HEK293 (cell line): ENCODE results near the gene TTC9B.

ENCODE experiments used
- BCL11A ChIP-seq: fragments of 450-650 bp; formaldehyde crosslinking; IDR thresholded peaks from 2 replicates; pipeline ENCODE4 v1.5.1; 2016; ENCODE audit warnings: low read depth, missing biosample characterization, missing genetic modification characterization
- CTCF ChIP-seq: fragments of 450-650 bp; formaldehyde crosslinking; IDR thresholded peaks from 2 replicates; pipeline ENCODE4 v1.5.1; 2016; ENCODE audit warnings: missing biosample characterization, missing genetic modification characterization
- GLI2 ChIP-seq: fragments of 450-650 bp; formaldehyde crosslinking; IDR thresholded peaks from 2 replicates; pipeline ENCODE4; 2017; ENCODE audit warnings: missing biosample characterization, missing genetic modification characterization, low read depth, borderline replicate concordance
- HOXC10 ChIP-seq: sonication (generic); formaldehyde crosslinking; IDR thresholded peaks from 2 replicates; pipeline ENCODE4 v1.8.1; 2023; ENCODE audit warnings: mild to moderate bottlenecking, missing genetic modification reagents
- KLF1 ChIP-seq: fragments of 450-650 bp; formaldehyde crosslinking; IDR thresholded peaks from 2 replicates; pipeline ENCODE4 v1.5.1; 2016; ENCODE audit warnings: missing biosample characterization, missing genetic modification characterization
- SCRT1 ChIP-seq: fragments of 450-650 bp; formaldehyde crosslinking; IDR thresholded peaks from 2 replicates; pipeline ENCODE4 v1.5.1; 2016; ENCODE audit warnings: missing biosample characterization, missing genetic modification characterization, borderline replicate concordance
- TCF7L2 ChIP-seq: IDR thresholded peaks from 2 replicates; pipeline ENCODE4 v1.6.1; 2011; ENCODE audit warnings: low read depth, mild to moderate bottlenecking, inconsistent platforms, low read length, moderate library complexity, borderline replicate concordance
- WT1 ChIP-seq: fragments of 450-650 bp; formaldehyde crosslinking; IDR thresholded peaks from 2 replicates; pipeline ENCODE4 v1.5.1; 2016; ENCODE audit warnings: missing biosample characterization, missing genetic modification characterization
- ZBTB20 ChIP-seq: fragments of 450-650 bp; formaldehyde crosslinking; IDR thresholded peaks from 2 replicates; pipeline ENCODE4 v1.5.1; 2016; ENCODE audit warnings: missing biosample characterization, missing genetic modification characterization
- ZEB2 ChIP-seq: fragments of 450-650 bp; formaldehyde crosslinking; IDR thresholded peaks from 2 replicates; pipeline ENCODE4 v1.5.1; 2016; ENCODE audit warnings: missing biosample characterization, missing genetic modification characterization
- ZNF148 ChIP-seq: fragments of 450-650 bp; formaldehyde crosslinking; IDR thresholded peaks from 2 replicates; pipeline ENCODE4 v1.5.0; 2017; ENCODE audit warnings: missing biosample characterization, missing genetic modification characterization, borderline replicate concordance
- ZNF202 ChIP-seq: fragments of 450-650 bp; formaldehyde crosslinking; IDR thresholded peaks from 2 replicates; pipeline ENCODE4 v1.5.1; 2016; ENCODE audit warnings: missing biosample characterization, missing genetic modification characterization, borderline replicate concordance
- ZNF266 ChIP-seq: fragments of 450-650 bp; formaldehyde crosslinking; IDR thresholded peaks from 2 replicates; pipeline ENCODE4 v1.5.1; 2016; ENCODE audit warnings: missing biosample characterization, missing genetic modification characterization, low read depth
- ZNF292 ChIP-seq: fragments of 450-650 bp; formaldehyde crosslinking; IDR thresholded peaks from 2 replicates; pipeline ENCODE4 v1.5.1; 2016; ENCODE audit warnings: low read depth, missing biosample characterization, missing genetic modification characterization, borderline replicate concordance
- ZNF394 ChIP-seq: fragments of 450-650 bp; formaldehyde crosslinking; IDR thresholded peaks from 2 replicates; pipeline ENCODE4 v1.5.1; 2016; ENCODE audit warnings: missing biosample characterization, missing genetic modification characterization, mild to moderate bottlenecking, moderate library complexity, borderline replicate concordance
- ZNF501 ChIP-seq: fragments of 450-650 bp; formaldehyde crosslinking; IDR thresholded peaks from 2 replicates; pipeline ENCODE4 v1.5.1; 2016; ENCODE audit warnings: missing biosample characterization, missing genetic modification characterization
- ZNF521 ChIP-seq: fragments of 450-650 bp; formaldehyde crosslinking; IDR thresholded peaks from 2 replicates; pipeline ENCODE4 v1.5.1; 2017; ENCODE audit warnings: missing biosample characterization, mild to moderate bottlenecking, missing genetic modification characterization
- ZNF544 ChIP-seq: fragments of 450-650 bp; formaldehyde crosslinking; IDR thresholded peaks from 2 replicates; pipeline ENCODE4 v1.5.0; 2017; ENCODE audit warnings: missing biosample characterization, missing genetic modification characterization
- ZNF549 ChIP-seq: fragments of 450-650 bp; IDR thresholded peaks from 2 replicates; pipeline ENCODE4 v1.5.1; 2018; ENCODE audit warnings: missing biosample characterization, missing genetic modification characterization, mild to moderate bottlenecking, inconsistent platforms, moderate library complexity
- ZNF558 ChIP-seq: fragments of 450-650 bp; formaldehyde crosslinking; IDR thresholded peaks from 2 replicates; pipeline ENCODE4 v1.5.1; 2016; ENCODE audit warnings: missing biosample characterization, missing genetic modification characterization
- ZNF561 ChIP-seq: fragments of 450-650 bp; IDR thresholded peaks from 2 replicates; pipeline ENCODE4 v1.5.1; 2018; ENCODE audit warnings: missing biosample characterization, missing genetic modification characterization, borderline replicate concordance
- ZNF610 ChIP-seq: fragments of 450-650 bp; formaldehyde crosslinking; IDR thresholded peaks from 2 replicates; pipeline ENCODE4 v1.5.1; 2016; ENCODE audit warnings: missing biosample characterization, missing genetic modification characterization, borderline replicate concordance
- ZNF629 ChIP-seq: fragments of 450-650 bp; formaldehyde crosslinking; IDR thresholded peaks from 2 replicates; pipeline ENCODE4 v1.5.1; 2017; ENCODE audit warnings: missing biosample characterization, missing genetic modification characterization
- ZNF777 ChIP-seq: fragments of 450-650 bp; formaldehyde crosslinking; IDR thresholded peaks from 2 replicates; pipeline ENCODE4 v1.5.1; 2017; ENCODE audit warnings: missing biosample characterization, missing genetic modification characterization, borderline replicate concordance
- ZXDB ChIP-seq: fragments of 450-650 bp; formaldehyde crosslinking; IDR thresholded peaks from 2 replicates; pipeline ENCODE4 v1.5.1; 2016; ENCODE audit warnings: missing biosample characterization, missing genetic modification characterization
- TF ChIP-seq, protein P1 (sequence below): fragments of 450-650 bp; formaldehyde crosslinking; IDR thresholded peaks from 2 replicates; pipeline ENCODE4 v1.5.1; 2016; ENCODE audit warnings: missing biosample characterization, missing genetic modification characterization, borderline replicate concordance
- TF ChIP-seq, protein P2 (sequence below): sonication (generic); formaldehyde crosslinking; IDR thresholded peaks from 2 replicates; pipeline ENCODE4 v1.8.1; 2022; ENCODE audit warnings: mild to moderate bottlenecking, moderate library complexity, missing genetic modification reagents
- TF ChIP-seq, protein P3 (sequence below): fragments of 450-650 bp; formaldehyde crosslinking; IDR thresholded peaks from 2 replicates; pipeline ENCODE4 v1.5.1; 2016; ENCODE audit warnings: missing biosample characterization, missing genetic modification characterization
- TF ChIP-seq, protein P4 (sequence below): fragments of 450-650 bp; formaldehyde crosslinking; IDR thresholded peaks from 2 replicates; pipeline ENCODE4 v1.5.1; 2016; ENCODE audit warnings: missing biosample characterization, missing genetic modification characterization

Gene TTC9B

GRCh38 chr19:40191836-40192646, 26.1 kb downstream of the TTC9B start (continued):
- peak; percentile 14; the same call in 1 of the 2 replicates for TF ChIP-seq ZNF629 (tag by site-specific recombination)
- TF ChIP-seq WT1: no peak
- TF ChIP-seq ZNF561 (tag by site-specific recombination): peak; percentile 75; the same call in 1 of the 2 replicates
- no peak for TF ChIP-seq ZNF558 (tag by site-specific recombination)
- TF ChIP-seq, protein P1, sequence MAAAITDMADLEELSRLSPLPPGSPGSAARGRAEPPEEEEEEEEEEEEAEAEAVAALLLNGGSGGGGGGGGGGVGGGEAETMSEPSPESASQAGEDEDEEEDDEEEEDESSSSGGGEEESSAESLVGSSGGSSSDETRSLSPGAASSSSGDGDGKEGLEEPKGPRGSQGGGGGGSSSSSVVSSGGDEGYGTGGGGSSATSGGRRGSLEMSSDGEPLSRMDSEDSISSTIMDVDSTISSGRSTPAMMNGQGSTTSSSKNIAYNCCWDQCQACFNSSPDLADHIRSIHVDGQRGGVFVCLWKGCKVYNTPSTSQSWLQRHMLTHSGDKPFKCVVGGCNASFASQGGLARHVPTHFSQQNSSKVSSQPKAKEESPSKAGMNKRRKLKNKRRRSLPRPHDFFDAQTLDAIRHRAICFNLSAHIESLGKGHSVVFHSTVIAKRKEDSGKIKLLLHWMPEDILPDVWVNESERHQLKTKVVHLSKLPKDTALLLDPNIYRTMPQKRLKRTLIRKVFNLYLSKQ (tag by site-specific recombination): no peak
- peak; percentile 53; the same call in 1 of the 2 replicates for TF ChIP-seq CTCF (tag by site-specific recombination)
- TF ChIP-seq GLI2 (tag by site-specific recombination): no peak
- peak; percentile 66 for TF ChIP-seq ZXDB
- TF ChIP-seq ZNF549 (tag by site-specific recombination): no peak
- no peak for TF ChIP-seq ZNF292
- TF ChIP-seq ZEB2 (tag by site-specific recombination): peak; percentile 79
- no peak for TF ChIP-seq ZNF148 (tag by site-specific recombination)
- TF ChIP-seq SCRT1: no peak
- TF ChIP-seq BCL11A (tag by site-specific recombination): 0 out of 2 replicates have a peak, but pooled peaks have one; percentile 7
- TF ChIP-seq, protein P2, sequence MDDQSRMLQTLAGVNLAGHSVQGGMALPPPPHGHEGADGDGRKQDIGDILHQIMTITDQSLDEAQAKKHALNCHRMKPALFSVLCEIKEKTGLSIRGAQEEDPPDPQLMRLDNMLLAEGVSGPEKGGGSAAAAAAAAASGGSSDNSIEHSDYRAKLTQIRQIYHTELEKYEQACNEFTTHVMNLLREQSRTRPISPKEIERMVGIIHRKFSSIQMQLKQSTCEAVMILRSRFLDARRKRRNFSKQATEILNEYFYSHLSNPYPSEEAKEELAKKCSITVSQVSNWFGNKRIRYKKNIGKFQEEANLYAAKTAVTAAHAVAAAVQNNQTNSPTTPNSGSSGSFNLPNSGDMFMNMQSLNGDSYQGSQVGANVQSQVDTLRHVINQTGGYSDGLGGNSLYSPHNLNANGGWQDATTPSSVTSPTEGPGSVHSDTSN (CRISPR knock-in tag): no peak
- TF ChIP-seq ZNF501 (tag by site-specific recombination): peak; percentile 40; the same call in 1 of the 2 replicates
- TF ChIP-seq, protein P3, sequence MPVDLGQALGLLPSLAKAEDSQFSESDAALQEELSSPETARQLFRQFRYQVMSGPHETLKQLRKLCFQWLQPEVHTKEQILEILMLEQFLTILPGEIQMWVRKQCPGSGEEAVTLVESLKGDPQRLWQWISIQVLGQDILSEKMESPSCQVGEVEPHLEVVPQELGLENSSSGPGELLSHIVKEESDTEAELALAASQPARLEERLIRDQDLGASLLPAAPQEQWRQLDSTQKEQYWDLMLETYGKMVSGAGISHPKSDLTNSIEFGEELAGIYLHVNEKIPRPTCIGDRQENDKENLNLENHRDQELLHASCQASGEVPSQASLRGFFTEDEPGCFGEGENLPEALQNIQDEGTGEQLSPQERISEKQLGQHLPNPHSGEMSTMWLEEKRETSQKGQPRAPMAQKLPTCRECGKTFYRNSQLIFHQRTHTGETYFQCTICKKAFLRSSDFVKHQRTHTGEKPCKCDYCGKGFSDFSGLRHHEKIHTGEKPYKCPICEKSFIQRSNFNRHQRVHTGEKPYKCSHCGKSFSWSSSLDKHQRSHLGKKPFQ (tag by site-specific recombination): no peak
- TF ChIP-seq KLF1: peak; percentile 85
- TF ChIP-seq, protein P4, sequence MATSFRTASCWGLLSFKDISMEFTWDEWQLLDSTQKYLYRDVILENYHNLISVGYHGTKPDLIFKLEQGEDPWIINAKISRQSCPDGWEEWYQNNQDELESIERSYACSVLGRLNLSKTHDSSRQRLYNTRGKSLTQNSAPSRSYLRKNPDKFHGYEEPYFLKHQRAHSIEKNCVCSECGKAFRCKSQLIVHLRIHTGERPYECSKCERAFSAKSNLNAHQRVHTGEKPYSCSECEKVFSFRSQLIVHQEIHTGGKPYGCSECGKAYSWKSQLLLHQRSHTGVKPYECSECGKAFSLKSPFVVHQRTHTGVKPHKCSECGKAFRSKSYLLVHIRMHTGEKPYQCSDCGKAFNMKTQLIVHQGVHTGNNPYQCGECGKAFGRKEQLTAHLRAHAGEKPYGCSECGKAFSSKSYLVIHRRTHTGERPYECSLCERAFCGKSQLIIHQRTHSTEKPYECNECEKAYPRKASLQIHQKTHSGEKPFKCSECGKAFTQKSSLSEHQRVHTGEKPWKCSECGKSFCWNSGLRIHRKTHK (tag by site-specific recombination): no peak
- no peak for TF ChIP-seq ZNF202 (tag by site-specific recombination)
- TF ChIP-seq ZNF544: no peak
- TF ChIP-seq ZNF777 (tag by site-specific recombination): peak; percentile 72; the same call in 1 of the 2 replicates
- TF ChIP-seq ZNF521 (tag by site-specific recombination): no peak
- no peak for TF ChIP-seq ZNF394
- TF ChIP-seq HOXC10 (CRISPR knock-in tag): no peak
- TF ChIP-seq ZNF610 (tag by site-specific recombination): 0 out of 2 replicates have a peak, but pooled peaks have one; percentile 54
- TF ChIP-seq ZNF266 (tag by site-specific recombination): no peak
- no peak for TF ChIP-seq TCF7L2
- TF ChIP-seq ZBTB20 (tag by site-specific recombination): peak; percentile 93
